A549 (cell line): ENCODE results near the gene CDYL. TPM values are rescaled to one million over a fixed set of nuclear protein-coding genes. Genes with fewer than 3 reads are reported as not detected.

ENCODE experiments used
- ATAC-seq, 2 experiments: fragments of 200-7000 bp in 1 of 2; fragments of >200 bp in 1 of 2; cut with Nextera tagmentation in 1 of 2; cut with Tn5 transposase in 1 of 2; 3 replicates each; pipeline versions ENCODE4 v1.8.0 to v1.9.1; 2018 to 2020; ENCODE audit warnings: mild to moderate bottlenecking in 1 of 2, moderate library complexity in 1 of 2
- CTCF ChIA-PET: fragments of 300-600 bp; sonication (Branson Sonifier 250); formaldehyde crosslinking; extraction: SDS; loops from one replicate; lab custom pipeline; 2021; ENCODE audit warnings: antibody characterized with exemption, inconsistent platforms; lab: Yijun Ruan, JAX
- POLR2A ChIA-PET: fragments of 350-600 bp; formaldehyde crosslinking; extraction: SDS; loops from one replicate; lab custom pipeline; 2021; ENCODE audit warnings: antibody characterized with exemption, inconsistent platforms; lab: Yijun Ruan, JAX
- DNase-seq, 2 experiments: peaks; one replicate each; pipeline versions ENCODE4 v3.0.0 to v3.0.0-alpha.2; 2011 to 2016; ENCODE audit warnings: low read depth in 1 of 2, low spot score in 1 of 2
- FAIRE-seq: peaks from 2 replicates; lab custom pipeline; 2011; peaks lifted over from hg19 to GRCh38; lab: Jason Lieb, UNC
- H3K27ac ChIP-seq, 2 experiments: fragments of >200 bp; sonication (Bioruptor Twin); formaldehyde crosslinking; 3 replicates each; pipeline ENCODE4 v1.5.1; 2016 to 2017
- H3K4me1 ChIP-seq: fragments of >200 bp; sonication (Bioruptor Twin); formaldehyde crosslinking; 3 replicates; pipeline ENCODE4 v1.6.1; 2016
- H3K4me2 ChIP-seq: fragments of >200 bp; sonication (Bioruptor Twin); formaldehyde crosslinking; 3 replicates; pipeline ENCODE4 v1.6.1; 2016
- H3K4me3 ChIP-seq: fragments of >200 bp; sonication (Bioruptor Twin); formaldehyde crosslinking; 3 replicates; pipeline ENCODE4 v1.5.1; 2016
- H3K9me3 ChIP-seq: fragments of >200 bp; sonication (Bioruptor Twin); formaldehyde crosslinking; 3 replicates; pipeline ENCODE4 v1.6.1; 2016
- BHLHE40 ChIP-seq: IDR thresholded peaks from 2 replicates; pipeline ENCODE4 v1.6.1; 2012; ENCODE audit warnings: low read depth, low read length, inconsistent platforms
- CEBPB ChIP-seq, 2 experiments: fragments of >200 bp in 1 of 2; sonication (Bioruptor Twin) in 1 of 2; formaldehyde crosslinking in 1 of 2; IDR thresholded peaks; 2 replicates each; pipeline ENCODE4 v1.6.1; 2012 to 2016
- CHD2 ChIP-seq: fragments of 150-350 bp; IDR thresholded peaks from 2 replicates; pipeline ENCODE4 v1.6.1; 2014; ENCODE audit warnings: low read length; ENCODE audit not compliant: partially characterized antibody
- CHD4 ChIP-seq: fragments of 200-600 bp; sonication (generic); IDR thresholded peaks from 2 replicates; pipeline ENCODE4 v1.6.1; 2016; ENCODE audit warnings: antibody characterized with exemption, mild to moderate bottlenecking, borderline replicate concordance
- EHF ChIP-seq: fragments of 250-450 bp; sonication (Bioruptor Pico); IDR thresholded peaks from 2 replicates; pipeline ENCODE4 v1.5.0; 2020; ENCODE audit warnings: mild to moderate bottlenecking
- EHMT2 ChIP-seq: fragments of 200-600 bp; sonication (generic); IDR thresholded peaks from 2 replicates; pipeline ENCODE4 v1.6.1; 2016; ENCODE audit warnings: antibody characterized with exemption, low read depth, mild to moderate bottlenecking, moderate library complexity
- EP300 ChIP-seq, 2 experiments: fragments of >200 bp; sonication (Bioruptor Twin); formaldehyde crosslinking; IDR thresholded peaks; 2 replicates in 1 of 2; 3 replicates in 1 of 2; pipeline ENCODE4 v1.6.1; 2016 to 2017
- ESRRA ChIP-seq: fragments of 150-350 bp; IDR thresholded peaks from 2 replicates; pipeline ENCODE4 v1.6.1; 2014; ENCODE audit warnings: mild to moderate bottlenecking, low read length, borderline replicate concordance
- FOSL2 ChIP-seq, 2 experiments: fragments of 450-650 bp in 1 of 2; fragments of >200 bp in 1 of 2; sonication (Bioruptor Twin) in 1 of 2; formaldehyde crosslinking; IDR thresholded peaks; 2 replicates each; pipeline versions ENCODE4 v1.5.0 to v1.6.1; 2016 to 2020; ENCODE audit warnings: mild to moderate bottlenecking in 1 of 2, moderate library complexity in 1 of 2
- HEYL ChIP-seq: fragments of 250-450 bp; sonication (Bioruptor Pico); IDR thresholded peaks from 2 replicates; pipeline ENCODE4 v1.8.0; 2021; ENCODE audit warnings: mild to moderate bottlenecking, moderate library complexity
- HOXB5 ChIP-seq: fragments of 250-450 bp; sonication (Bioruptor Pico); IDR thresholded peaks from 2 replicates; pipeline ENCODE4 v1.5.0; 2020; ENCODE audit warnings: mild to moderate bottlenecking, moderate library complexity
- KDM5A ChIP-seq: fragments of 200-600 bp; sonication (generic); IDR thresholded peaks from 2 replicates; pipeline ENCODE4 v1.6.1; 2016; ENCODE audit warnings: antibody characterized with exemption, mild to moderate bottlenecking
- MAFK ChIP-seq: fragments of 450-650 bp; IDR thresholded peaks from 2 replicates; pipeline ENCODE4 v1.6.1; 2014; ENCODE audit not compliant: partially characterized antibody
- MAZ ChIP-seq: fragments of 150-350 bp; IDR thresholded peaks from 2 replicates; pipeline ENCODE4 v1.6.1; 2014; ENCODE audit warnings: antibody characterized with exemption, low read depth, low read length, borderline replicate concordance
- MYC ChIP-seq: IDR thresholded peaks from 2 replicates; pipeline ENCODE4 v1.6.1; 2012; ENCODE audit warnings: mild to moderate bottlenecking, inconsistent platforms, low read length, improper control_type of control experiment, borderline replicate concordance
- NFE2L2 ChIP-seq: fragments of 150-350 bp; conservative IDR thresholded peaks from 2 replicates; pipeline ENCODE4 v1.6.1; 2014; ENCODE audit warnings: low read length
- NPAS2 ChIP-seq: fragments of 250-450 bp; sonication (Bioruptor Pico); IDR thresholded peaks from 2 replicates; pipeline ENCODE4 v1.8.0; 2022; ENCODE audit warnings: mild to moderate bottlenecking, moderate library complexity, borderline replicate concordance
- PHF8 ChIP-seq: fragments of 200-600 bp; sonication (generic); IDR thresholded peaks from 2 replicates; pipeline ENCODE4 v1.6.1; 2016; ENCODE audit warnings: low read depth, mild to moderate bottlenecking, antibody characterized with exemption, moderate library complexity, borderline replicate concordance
- POLR2A ChIP-seq: IDR thresholded peaks from 2 replicates; pipeline ENCODE4 v1.6.1; 2012; ENCODE audit warnings: mild to moderate bottlenecking, low read length
- RCOR1 ChIP-seq: fragments of 150-350 bp; IDR thresholded peaks from 2 replicates; pipeline ENCODE4 v1.6.1; 2014; ENCODE audit warnings: antibody characterized with exemption, low read length, low read depth
- SMC3 ChIP-seq: fragments of >200 bp; sonication (Bioruptor Twin); formaldehyde crosslinking; IDR thresholded peaks from 3 replicates; pipeline ENCODE4 v1.6.1; 2018; ENCODE audit warnings: inconsistent platforms
- SREBF2 ChIP-seq: fragments of 450-650 bp; IDR thresholded peaks from 2 replicates; pipeline ENCODE4 v1.6.1; 2014; ENCODE audit warnings: mild to moderate bottlenecking, moderate library complexity
- TP53 ChIP-seq: fragments of 250-450 bp; sonication (Bioruptor Pico); IDR thresholded peaks from 2 replicates; pipeline ENCODE4 v1.5.0; 2021; ENCODE audit warnings: mild to moderate bottlenecking, moderate library complexity
- ZC3H11A ChIP-seq: fragments of 450-650 bp; IDR thresholded peaks from 2 replicates; pipeline ENCODE4 v1.6.1; 2014; ENCODE audit warnings: antibody characterized with exemption, mild to moderate bottlenecking
- ZFP36 ChIP-seq: fragments of 450-650 bp; IDR thresholded peaks from 2 replicates; pipeline ENCODE4 v1.6.1; 2014; ENCODE audit warnings: borderline replicate concordance; ENCODE audit not compliant: partially characterized antibody
- ZNF302 ChIP-seq: fragments of 250-450 bp; sonication (Bioruptor Pico); IDR thresholded peaks from 2 replicates; pipeline ENCODE4 v1.9.0; 2021; ENCODE audit warnings: inconsistent platforms, mild to moderate bottlenecking, moderate library complexity
- ZSCAN20 ChIP-seq: fragments of 250-450 bp; sonication (Bioruptor Pico); IDR thresholded peaks from 2 replicates; pipeline ENCODE4 v1.8.0; 2022; ENCODE audit warnings: mild to moderate bottlenecking, moderate library complexity
- WGBS: methylation state at CpG from one replicate; pipeline ENCODE4 v1.1.6; 2017; ENCODE audit errors: missing lambda C conversion rate; 5-methylcytosine and 5-hydroxymethylcytosine counted together
- polyA plus RNA-seq, 4 experiments: library from polyadenylated mRNA; depleted of rRNA in 3 of 4; stranded (reverse); fragments of >200 nt; fragmentation: RNase III in 1 of 4; extraction: RNeasy Plus Mini Kit Qiagen cat#74134 plus additional on column Dnase treatment in 1 of 4; gene quantifications; 2 replicates in 3 of 4; 3 replicates in 1 of 4; pipeline ENCODE4 v1.2.3, GENCODE V29; 2011 to 2017
- TF ChIP-seq, protein P1 (sequence below): fragments of >200 bp; sonication (Bioruptor Twin); formaldehyde crosslinking; IDR thresholded peaks from 3 replicates; pipeline ENCODE4 v1.6.1; 2016
- TF ChIP-seq, protein P2 (sequence below): fragments of >200 bp; sonication (Bioruptor Twin); formaldehyde crosslinking; IDR thresholded peaks from 2 replicates; pipeline ENCODE4 v1.6.1; 2016
- TF ChIP-seq, protein P3 (sequence below): IDR thresholded peaks from 2 replicates; pipeline ENCODE4 v1.6.1; 2012
- TF ChIP-seq, protein P4 (sequence below): fragments of >200 bp; sonication (Bioruptor Twin); formaldehyde crosslinking; IDR thresholded peaks from 3 replicates; pipeline ENCODE4 v1.5.1; 2016

Gene CDYL
- polyA plus RNA-seq, 2 of the 4 experiments (the other 2 are of a cell fraction): 18.6 to 42.7 TPM

DNA sequence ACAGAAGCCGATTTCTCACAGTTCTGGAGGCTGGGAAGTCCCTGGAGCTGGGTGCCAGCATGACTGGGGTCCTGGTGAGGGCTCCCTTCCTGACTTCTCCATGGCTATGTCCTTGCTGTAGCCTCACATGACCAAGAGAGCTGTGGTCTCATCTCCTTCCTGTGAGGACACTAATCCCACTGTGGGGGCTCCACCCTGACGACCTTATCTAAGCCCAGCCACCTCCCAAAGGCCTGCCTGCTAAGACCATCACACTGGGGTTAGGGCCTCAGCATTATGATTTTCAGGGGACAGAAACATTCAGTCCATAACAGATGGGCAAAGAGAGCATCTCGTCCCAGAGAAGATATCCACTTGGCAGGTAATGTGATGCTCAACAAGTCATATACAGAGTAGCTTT is 210.8 kb downstream of the CDYL start:
- H3K4me2 ChIP-seq: no peak overlapping the region
- no peak for DNase-seq
- no peaks in the 10 kb centered on the region for H3K4me1 ChIP-seq
- no peak for FAIRE-seq
- CTCF ChIA-PET: no interaction called here
- TF ChIP-seq ZFP36 (no peak), SREBF2 (no peak), CHD4 (no peak), EHF (CRISPR knock-in tag) (no peak), EP300 (IDR thresholded peaks at IDR 0.05) (no peak), CEBPB (IDR thresholded peaks at IDR 0.05) (no peak), EHMT2 (no peak), ZNF302 (CRISPR knock-in tag) (no peak), MAZ (no peak), MAFK (no peak), HOXB5 (no peak)
- TF ChIP-seq, all 56 proteins: peak for 0
- POLR2A ChIA-PET: no interaction called here
- no peak for ATAC-seq
- 18% methylated on average over 2 of the region's 3 CpGs for WGBS
- Histone ChIP-seq H3K9me3 (no peaks in the 10 kb centered on the region), H3K4me3 (no peak overlapping the region), H3K27ac (no peak overlapping the region)

DNA sequence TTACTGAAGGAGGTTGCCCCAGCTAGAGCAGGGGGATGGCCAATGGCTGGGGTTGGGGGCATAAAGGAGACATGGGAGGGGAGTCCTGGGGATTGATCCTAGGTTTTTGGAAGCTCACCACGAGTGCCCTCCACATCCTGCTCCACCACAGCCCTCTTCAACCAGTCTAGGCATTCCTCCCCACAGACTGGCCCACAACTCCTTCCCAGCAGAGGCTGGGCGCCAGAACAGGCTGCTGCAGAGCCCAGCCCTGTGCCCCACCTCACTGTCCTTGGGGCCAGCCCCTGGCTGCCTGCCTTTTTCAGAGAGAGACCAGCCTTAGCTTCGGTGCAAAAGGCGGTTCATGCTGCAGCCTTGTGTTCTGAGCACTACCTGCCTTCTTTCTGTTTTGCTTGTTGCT is 211.2 kb downstream of the CDYL start:
- ChIA-PET CTCF (interaction anchor here (0.6 kb wide), 1 partner anchor 20 kb away, joined by 3 read pairs; no protein-coding TSS in a partner anchor), POLR2A (no interaction called here)
- 63% methylated on average over 4 of the region's 4 CpGs for WGBS
- DNase-seq (no peak), ATAC-seq (no peak), FAIRE-seq (no peak)
- TF ChIP-seq, protein P1, sequence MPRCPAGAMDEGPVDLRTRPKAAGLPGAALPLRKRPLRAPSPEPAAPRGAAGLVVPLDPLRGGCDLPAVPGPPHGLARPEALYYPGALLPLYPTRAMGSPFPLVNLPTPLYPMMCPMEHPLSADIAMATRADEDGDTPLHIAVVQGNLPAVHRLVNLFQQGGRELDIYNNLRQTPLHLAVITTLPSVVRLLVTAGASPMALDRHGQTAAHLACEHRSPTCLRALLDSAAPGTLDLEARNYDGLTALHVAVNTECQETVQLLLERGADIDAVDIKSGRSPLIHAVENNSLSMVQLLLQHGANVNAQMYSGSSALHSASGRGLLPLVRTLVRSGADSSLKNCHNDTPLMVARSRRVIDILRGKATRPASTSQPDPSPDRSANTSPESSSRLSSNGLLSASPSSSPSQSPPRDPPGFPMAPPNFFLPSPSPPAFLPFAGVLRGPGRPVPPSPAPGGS: no peak
- TF ChIP-seq PHF8: no peak
- no peak for TF ChIP-seq RCOR1
- no peak for TF ChIP-seq HEYL (CRISPR knock-in tag)
- TF ChIP-seq ZSCAN20 (CRISPR knock-in tag): no peak
- no peak for TF ChIP-seq MAFK
- no peak for TF ChIP-seq NFE2L2
- TF ChIP-seq, protein P2, sequence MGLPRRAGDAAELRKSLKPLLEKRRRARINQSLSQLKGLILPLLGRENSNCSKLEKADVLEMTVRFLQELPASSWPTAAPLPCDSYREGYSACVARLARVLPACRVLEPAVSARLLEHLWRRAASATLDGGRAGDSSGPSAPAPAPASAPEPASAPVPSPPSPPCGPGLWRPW: no peak
- no peak overlapping the region for H3K4me3 ChIP-seq
- no peak overlapping the region for H3K4me2 ChIP-seq
- H3K27ac ChIP-seq: no peak overlapping the region
- H3K9me3 ChIP-seq: no peaks in the 10 kb centered on the region
- no peaks in the 10 kb centered on the region for H3K4me1 ChIP-seq

DNA sequence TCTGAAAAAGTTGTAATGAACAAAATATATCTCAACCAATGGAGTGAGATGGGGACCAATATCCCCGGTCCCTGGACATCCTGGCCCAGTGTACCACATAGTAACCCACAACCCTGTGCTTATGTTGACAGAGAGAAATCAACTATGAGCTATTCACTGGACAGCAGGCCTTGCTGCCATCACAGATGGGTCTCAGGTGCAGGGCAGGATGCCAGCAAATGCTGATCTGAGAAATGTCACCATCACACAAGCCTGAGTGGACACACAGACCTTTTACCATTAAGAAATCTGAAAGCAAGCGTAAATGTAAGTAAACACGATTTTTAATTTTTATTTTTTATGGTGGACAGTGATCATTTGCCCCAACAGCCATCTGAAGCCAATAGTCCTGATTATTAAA is 218.5 kb downstream of the CDYL start:
- no peak overlapping the region for H3K27ac ChIP-seq
- ChIA-PET POLR2A (no interaction called here), CTCF (no interaction called here)
- H3K4me3 ChIP-seq: no peak overlapping the region
- no peak for FAIRE-seq
- 73% methylated on average over 3 of the region's 3 CpGs for WGBS
- no peak overlapping the region for H3K4me2 ChIP-seq
- ATAC-seq: no peak
- H3K4me1 ChIP-seq: no peaks in the 10 kb centered on the region
- DNase-seq: no peak
- no peaks in the 10 kb centered on the region for H3K9me3 ChIP-seq
- no peak for TF ChIP-seq KDM5A
- no peak for TF ChIP-seq MAZ
- TF ChIP-seq POLR2A: no peak
- TF ChIP-seq ZSCAN20 (CRISPR knock-in tag): no peak
- no peak for TF ChIP-seq NPAS2 (CRISPR knock-in tag)
- TF ChIP-seq, protein P3, sequence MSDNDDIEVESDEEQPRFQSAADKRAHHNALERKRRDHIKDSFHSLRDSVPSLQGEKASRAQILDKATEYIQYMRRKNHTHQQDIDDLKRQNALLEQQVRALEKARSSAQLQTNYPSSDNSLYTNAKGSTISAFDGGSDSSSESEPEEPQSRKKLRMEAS: no peak
- no peak for TF ChIP-seq CHD4
- TF ChIP-seq ZNF302 (CRISPR knock-in tag): no peak
- TF ChIP-seq CHD2: no peak
- TF ChIP-seq ESRRA: no peak
- no peak for TF ChIP-seq SMC3
- TF ChIP-seq EHF (CRISPR knock-in tag): no peak
- TF ChIP-seq BHLHE40: no peak
- TF ChIP-seq TP53 (CRISPR knock-in tag): no peak
- TF ChIP-seq MYC: no peak
- TF ChIP-seq EHMT2: no peak
- TF ChIP-seq, protein P4, sequence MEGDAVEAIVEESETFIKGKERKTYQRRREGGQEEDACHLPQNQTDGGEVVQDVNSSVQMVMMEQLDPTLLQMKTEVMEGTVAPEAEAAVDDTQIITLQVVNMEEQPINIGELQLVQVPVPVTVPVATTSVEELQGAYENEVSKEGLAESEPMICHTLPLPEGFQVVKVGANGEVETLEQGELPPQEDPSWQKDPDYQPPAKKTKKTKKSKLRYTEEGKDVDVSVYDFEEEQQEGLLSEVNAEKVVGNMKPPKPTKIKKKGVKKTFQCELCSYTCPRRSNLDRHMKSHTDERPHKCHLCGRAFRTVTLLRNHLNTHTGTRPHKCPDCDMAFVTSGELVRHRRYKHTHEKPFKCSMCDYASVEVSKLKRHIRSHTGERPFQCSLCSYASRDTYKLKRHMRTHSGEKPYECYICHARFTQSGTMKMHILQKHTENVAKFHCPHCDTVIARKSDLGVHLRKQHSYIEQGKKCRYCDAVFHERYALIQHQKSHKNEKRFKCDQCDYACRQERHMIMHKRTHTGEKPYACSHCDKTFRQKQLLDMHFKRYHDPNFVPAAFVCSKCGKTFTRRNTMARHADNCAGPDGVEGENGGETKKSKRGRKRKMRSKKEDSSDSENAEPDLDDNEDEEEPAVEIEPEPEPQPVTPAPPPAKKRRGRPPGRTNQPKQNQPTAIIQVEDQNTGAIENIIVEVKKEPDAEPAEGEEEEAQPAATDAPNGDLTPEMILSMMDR: no peak
- no peak for TF ChIP-seq ZC3H11A
- no peak for TF ChIP-seq FOSL2 (IDR thresholded peaks at IDR 0.05)
- no peak for TF ChIP-seq FOSL2 (CRISPR knock-in tag; IDR thresholded peaks at IDR 0.05)
